GM21576 (cell line): ENCODE measurements around the gene ARNT2.

Source experiments
- ATAC-seq: cut with Tn5 transposase; IDR thresholded peaks from one replicate; pipeline ENCODE4 v1.9.1; 2021; ENCODE audit warnings: mild to moderate bottlenecking, moderate library complexity; ENCODE audit not compliant: unreplicated experiment

ARNT2 gene

DNA sequence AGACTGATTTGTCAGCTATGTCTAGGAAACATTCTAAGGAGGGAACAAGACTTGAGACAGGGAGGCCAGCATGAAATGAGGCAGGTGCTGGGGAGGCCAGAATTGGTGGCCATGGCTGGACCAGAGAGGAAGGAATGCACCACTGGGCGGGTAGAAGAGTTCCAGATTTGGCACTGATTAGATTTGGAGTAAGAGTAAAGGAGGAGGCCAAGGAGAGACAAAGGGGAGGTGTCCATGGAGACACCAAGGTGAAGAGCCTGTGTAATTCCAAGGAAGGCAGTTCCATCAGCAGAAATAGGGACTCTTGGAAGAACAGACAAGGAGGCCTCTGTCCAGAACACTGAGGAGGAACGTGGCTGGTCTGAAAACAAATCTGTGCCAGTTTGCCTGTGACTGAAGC is 1.8 kb downstream of the ARNT2 start:
- no peak for ATAC-seq

DNA sequence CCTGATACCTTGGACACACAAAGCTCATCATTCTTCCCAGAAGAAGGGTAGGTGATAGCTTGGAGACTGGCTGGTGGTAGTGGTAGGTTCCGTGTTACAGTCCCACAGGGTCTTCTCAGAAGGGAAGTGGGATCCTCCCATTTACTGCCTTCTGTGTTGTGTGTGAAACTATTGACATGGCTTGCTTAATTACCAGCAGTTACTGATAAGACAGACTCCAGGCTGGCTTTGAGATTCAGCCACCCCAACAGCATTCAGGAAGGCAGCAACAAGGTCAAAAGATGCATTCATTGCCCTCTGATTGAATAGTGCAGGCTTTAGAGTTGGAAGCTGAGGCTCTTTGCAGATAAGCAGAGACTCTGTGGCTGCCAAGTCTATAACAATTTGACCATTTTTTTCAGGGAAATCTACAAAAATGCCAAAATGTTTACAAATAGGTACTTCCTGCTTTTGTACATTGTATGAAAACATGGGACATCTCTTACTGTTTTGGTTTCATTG is 7.7 kb downstream of the ARNT2 start:
- no peak for ATAC-seq

DNA sequence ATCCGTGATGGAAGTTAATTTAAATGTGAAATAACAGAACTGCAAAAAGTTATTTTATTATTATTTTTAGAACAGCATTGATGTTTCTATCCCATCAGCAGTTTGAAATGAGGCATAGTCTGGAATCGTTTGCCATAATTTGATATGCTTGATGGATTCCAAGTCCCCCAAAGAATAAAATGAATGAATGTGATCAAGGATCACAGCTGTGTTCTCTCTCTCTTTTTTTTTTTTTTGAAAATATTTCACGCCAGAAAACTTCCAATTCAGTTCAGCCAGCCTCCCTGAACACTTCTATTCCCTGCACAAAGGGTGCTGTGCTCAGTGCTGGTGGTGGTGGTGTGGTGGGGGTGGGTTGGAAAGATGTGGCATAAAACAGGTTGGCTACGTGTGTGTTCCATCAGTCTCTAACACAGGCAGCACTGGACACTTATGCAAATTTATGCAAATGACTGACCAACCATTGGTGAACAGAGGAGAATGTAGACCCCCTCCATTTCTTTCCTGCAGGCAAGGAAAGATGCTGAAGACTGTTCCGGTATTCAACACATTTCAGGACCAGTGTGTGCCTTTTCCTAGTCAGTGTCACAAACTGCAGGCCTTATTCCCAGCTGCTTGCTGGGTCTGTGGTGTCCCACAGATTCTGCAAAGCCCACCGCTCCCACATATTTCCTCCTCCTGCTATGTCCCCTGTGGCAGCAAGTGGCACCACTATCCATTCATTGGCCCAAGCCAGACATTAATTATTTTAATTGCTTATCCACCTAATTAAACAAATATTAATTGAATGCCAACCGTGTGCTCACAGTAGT is 10.6 kb downstream of the ARNT2 start:
- no peak for ATAC-seq

- no peak for ATAC-seq
Measured at GRCh38 chr15:80415358-80415670, 11.1 kb downstream of the ARNT2 start.

- ATAC-seq, result no peak
Measured at GRCh38 chr15:80416702-80417101, 12.5 kb downstream of the ARNT2 start.

- no peak for ATAC-seq
Measured at GRCh38 chr15:80418892-80419537, 14.8 kb downstream of the ARNT2 start.

- no peak for ATAC-seq
Measured at GRCh38 chr15:80419546-80419945, 15.4 kb downstream of the ARNT2 start.

GRCh38 chr15:80420658-80421057 is 16.5 kb downstream of the ARNT2 start:
- no peak for ATAC-seq

DNA sequence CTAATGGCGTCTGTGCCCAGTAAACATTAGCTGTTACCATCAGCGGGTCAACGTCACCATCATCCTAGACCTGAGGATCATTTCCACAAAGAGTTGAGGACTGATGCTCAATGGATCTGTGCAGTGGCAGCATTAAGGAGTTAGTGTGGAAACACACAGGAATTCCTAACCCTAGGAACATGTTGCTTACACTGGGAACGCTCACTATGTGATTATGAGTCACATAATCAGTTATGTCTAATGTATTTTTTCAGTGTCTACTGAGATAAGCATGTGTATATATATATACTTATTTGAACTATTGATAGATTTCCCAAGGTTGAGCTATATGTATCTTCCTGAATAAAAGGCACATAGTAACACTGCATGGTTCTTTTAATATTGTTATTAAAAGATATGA is 19.0 kb downstream of the ARNT2 start:
- ATAC-seq, result no peak

DNA sequence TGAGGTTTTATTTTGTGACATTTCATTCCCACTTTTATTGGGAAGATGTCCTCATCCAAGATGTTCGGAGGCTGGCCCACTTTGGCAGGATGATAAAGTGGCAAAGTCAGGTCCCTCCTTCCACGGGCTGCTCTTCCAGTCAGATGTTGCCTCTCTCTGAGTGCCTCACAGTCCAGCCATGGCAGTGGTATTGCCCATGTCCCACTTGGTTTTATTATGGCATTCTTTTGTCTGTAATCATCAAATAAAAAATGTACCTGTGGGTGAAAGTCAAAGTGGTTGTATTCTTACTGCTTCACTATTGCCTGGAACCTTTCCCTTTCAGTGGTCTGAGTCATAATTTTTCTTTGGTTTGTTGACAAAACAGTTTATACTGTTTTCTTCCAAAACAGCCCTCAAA is 20.2 kb downstream of the ARNT2 start:
- ATAC-seq, result no peak

DNA sequence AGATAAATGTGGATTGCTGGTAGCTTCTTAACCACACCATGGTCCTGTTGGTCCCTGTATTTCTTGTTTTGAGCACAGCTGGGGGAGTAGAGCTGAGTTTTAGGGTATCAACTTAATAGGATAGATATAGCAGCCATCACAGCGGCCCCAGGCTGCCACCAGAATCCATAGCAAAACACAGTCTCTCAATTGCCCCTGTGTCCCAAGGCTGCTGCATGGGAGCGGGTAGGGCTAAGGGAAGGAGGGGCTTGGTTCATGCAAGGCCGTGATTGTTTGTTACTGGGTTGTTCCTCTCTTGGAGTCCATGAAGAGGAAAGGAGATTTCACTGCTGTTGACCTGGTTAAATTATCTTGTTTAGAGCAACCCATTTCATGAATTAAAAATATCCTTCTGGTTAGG is 22.1 kb downstream of the ARNT2 start:
- no peak for ATAC-seq

DNA sequence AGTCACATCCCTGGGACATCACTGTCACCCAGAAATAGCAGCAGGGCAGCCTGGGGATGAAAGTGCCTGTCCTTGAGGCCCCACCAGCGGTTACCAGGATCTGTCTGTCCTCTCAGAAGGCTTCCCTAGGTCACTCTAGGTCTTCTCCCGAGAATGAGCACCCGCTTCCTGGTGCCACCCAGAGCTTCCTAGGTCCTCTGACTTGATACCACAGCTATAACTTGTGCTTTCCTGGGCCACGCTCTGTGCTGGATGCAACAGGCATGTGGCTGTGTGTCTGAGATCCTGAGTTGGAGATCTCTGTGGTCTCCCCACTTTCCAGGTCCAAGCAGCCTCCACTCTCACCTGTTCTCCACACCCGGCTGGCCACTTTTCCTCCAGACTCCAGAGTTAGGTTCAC is 25.8 kb downstream of the ARNT2 start:
- no peak for ATAC-seq

DNA sequence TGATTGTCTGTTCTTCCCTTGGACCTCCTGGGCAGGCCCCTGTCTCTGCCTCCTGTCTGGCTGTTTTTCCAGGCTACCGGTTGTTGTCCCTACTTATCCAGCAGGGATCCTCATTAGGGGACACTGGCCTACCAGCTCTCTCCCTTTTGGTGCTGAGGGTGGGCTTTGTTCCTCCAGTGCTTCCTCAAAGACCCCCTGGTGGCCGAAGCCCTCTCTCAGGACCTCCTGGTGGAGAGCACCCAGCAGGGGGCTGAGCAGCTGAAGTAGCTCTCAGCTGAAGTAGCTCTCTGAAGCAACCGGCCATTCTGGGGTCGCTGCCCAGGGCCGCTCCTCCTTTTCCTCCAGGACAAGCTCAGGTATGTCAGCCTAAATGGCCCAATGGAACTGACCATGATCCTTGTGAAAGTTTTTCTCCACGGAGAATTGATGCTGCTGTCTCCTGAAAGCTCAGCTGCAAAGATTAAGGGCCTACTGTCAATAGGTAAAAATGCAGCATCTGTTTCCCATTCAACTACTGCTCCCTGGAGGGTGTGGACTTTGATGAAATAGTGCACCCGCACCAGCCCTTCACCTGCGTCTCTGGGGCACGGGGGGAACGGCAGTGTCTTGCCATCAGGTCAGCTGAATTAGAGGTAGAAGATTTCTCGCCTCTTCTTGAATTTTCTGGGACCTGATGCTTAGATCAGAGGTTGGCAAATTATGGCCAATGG is 27.6 kb downstream of the ARNT2 start:
- no peak for ATAC-seq

- no peak for ATAC-seq
Measured at GRCh38 chr15:80432345-80432702, 28.1 kb downstream of the ARNT2 start.

DNA sequence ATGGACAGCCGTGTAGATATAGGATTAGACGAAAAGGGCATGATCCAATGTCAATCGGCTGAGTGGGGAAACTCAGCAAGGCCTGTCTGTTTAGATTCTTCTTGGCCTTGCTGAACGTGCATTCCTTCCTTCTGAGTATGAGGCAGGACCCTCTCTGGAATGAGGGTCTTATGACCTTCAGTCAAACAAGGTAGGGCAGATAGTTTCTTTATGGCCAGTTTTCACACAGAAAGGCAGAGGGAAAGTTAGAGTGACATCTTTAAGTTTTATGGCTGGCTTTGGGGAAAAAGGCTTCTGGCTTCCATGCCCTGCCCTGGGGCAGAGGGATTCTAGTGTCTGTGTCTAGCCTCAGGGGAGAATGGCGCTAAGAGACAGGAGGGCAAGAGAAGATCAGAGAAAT is 29.7 kb downstream of the ARNT2 start:
- ATAC-seq, result no peak

DNA sequence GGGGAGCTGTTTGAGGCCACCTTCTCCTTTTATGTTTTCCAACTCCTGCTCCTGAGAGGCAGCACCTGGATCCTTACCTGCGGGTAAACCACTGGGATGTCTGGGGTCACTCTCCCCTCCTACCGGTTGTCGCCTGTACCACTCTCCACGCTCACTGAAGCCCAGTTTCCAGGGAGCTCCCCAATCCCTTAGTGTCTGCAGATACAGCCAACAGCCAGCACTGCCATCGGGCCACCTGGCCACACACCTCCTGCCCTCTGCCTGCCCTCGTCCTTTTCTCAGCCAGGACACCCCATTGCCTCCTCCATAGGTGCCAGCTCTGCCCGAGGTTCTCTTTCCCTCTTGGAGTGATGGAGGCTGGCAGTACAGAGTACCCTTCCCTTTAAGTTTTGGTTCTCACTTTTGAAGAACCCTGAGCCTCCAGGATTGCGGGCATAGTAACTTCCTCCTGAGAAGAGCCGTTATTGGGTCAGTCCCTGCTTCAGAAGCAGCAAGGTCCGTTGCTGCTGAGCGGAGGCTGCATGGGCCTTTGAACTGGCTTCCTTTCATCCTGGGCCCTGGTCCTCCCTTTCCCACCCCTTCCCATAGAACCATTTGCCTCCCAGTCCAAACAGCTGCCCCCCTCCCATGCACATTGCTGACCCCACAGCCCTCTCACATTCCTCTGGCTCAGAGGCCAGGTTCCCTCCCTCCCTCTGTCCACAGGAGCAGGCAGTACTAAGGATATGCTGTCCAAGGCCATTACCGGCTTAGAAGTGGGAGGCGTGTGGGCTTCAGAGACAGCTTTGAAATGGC is 30.9 kb downstream of the ARNT2 start:
- no peak for ATAC-seq

- no peak for ATAC-seq
Measured at GRCh38 chr15:80436511-80437307, 32.5 kb downstream of the ARNT2 start.

GRCh38 chr15:80437334-80437891 is 33.2 kb downstream of the ARNT2 start:
- ATAC-seq, result no peak

DNA sequence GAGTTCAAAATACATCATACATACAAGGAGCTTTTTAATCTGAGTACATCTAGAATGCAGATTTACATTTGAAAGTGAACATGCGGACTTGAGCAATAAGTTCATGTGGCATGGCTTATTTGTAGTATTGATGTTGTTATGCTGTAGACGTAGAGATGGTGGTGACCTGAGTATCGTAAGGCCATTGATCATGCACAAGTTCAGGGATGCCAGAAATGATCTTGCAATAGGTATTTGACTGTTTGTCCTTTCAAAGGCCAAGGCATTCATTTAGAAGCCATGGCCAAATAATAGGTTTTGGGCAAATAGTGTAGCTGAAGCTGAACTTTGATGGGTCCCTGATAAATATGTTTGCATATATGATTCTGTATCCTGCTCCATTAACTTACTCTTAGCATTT is 35.0 kb downstream of the ARNT2 start:
- ATAC-seq, result no peak

DNA sequence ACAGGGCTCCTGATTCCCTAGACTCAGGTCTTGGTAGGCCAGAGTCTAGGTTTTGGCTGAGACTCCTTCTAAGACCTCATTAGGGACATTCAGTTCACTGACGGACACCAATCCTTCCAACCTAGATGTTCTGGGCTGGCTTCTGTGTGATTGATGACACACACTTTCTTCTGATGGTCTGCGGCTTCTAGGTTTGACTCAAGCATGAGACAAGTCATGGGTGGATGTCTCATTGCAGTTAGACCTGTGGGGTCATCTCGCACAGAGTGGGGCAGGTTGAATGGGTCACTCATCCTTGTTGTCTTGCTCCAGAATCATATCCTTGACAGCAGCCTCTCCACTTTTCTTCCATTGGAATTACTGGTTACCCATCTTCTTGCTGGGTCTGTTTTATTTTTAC is 35.8 kb downstream of the ARNT2 start:
- no peak for ATAC-seq
